HepG2 (cell line): ENCODE results near the gene MARCHF2. TPM values are rescaled to one million over a fixed set of nuclear protein-coding genes. Genes with fewer than 3 reads are reported as not detected.

Source experiments
- CBFB ChIP-seq: sonication (generic); formaldehyde crosslinking; IDR thresholded peaks from 2 replicates; pipeline ENCODE4 v1.4.0; 2020; ENCODE audit warnings: missing genetic modification reagents
- CTCF ChIP-seq: sonication (generic); formaldehyde crosslinking; IDR thresholded peaks from 2 replicates; pipeline ENCODE4 v1.5.0; 2020; ENCODE audit warnings: mild to moderate bottlenecking, missing genetic modification reagents, moderate library complexity
- FOSL1 ChIP-seq: sonication (generic); formaldehyde crosslinking; IDR thresholded peaks from 2 replicates; pipeline ENCODE4 v1.9.0; 2021; ENCODE audit warnings: missing genetic modification reagents, borderline replicate concordance
- FOXO4 ChIP-seq: sonication (generic); formaldehyde crosslinking; conservative IDR thresholded peaks from 2 replicates; pipeline ENCODE4 v1.8.1; 2023; ENCODE audit warnings: missing genetic modification reagents
- GLMP ChIP-seq: sonication (generic); formaldehyde crosslinking; IDR thresholded peaks from 2 replicates; pipeline ENCODE4 v1.9.0; 2021; ENCODE audit warnings: missing genetic modification reagents, mild to moderate bottlenecking, borderline replicate concordance
- HES4 ChIP-seq: sonication (generic); formaldehyde crosslinking; IDR thresholded peaks from 2 replicates; pipeline ENCODE4 v1.9.0; 2021; ENCODE audit warnings: mild to moderate bottlenecking, missing genetic modification reagents, borderline replicate concordance
- HMGA1 ChIP-seq: sonication (generic); formaldehyde crosslinking; conservative IDR thresholded peaks from 2 replicates; pipeline ENCODE4 v1.4.0; 2020; ENCODE audit warnings: missing genetic modification reagents
- KDM1A ChIP-seq: IDR thresholded peaks from 2 replicates; pipeline ENCODE4 v1.6.1; 2016; ENCODE audit warnings: missing compliant biosample characterization
- SMYD3 ChIP-seq: sonication (generic); formaldehyde crosslinking; IDR thresholded peaks from 2 replicates; pipeline ENCODE4 v1.8.1; 2023; ENCODE audit warnings: mild to moderate bottlenecking, missing genetic modification reagents
- TBX3 ChIP-seq: fragments of 450-650 bp; IDR thresholded peaks from 2 replicates; pipeline ENCODE4 v1.6.1; 2017; ENCODE audit warnings: antibody characterized with exemption, mild to moderate bottlenecking, inconsistent platforms, borderline replicate concordance
- ZKSCAN1 ChIP-seq: fragments of 150-350 bp; IDR thresholded peaks from 2 replicates; pipeline ENCODE4 v1.6.1; 2014; ENCODE audit warnings: low read length
- ZNF138 ChIP-seq: sonication (generic); formaldehyde crosslinking; IDR thresholded peaks from 2 replicates; pipeline ENCODE4 v1.5.0; 2020; ENCODE audit warnings: mild to moderate bottlenecking, low read depth, missing genetic modification reagents
- ZNF256 ChIP-seq: sonication (generic); formaldehyde crosslinking; conservative IDR thresholded peaks from 2 replicates; pipeline ENCODE4 v1.4.0; 2020; ENCODE audit warnings: missing genetic modification reagents
- ZNF329 ChIP-seq: sonication (generic); formaldehyde crosslinking; IDR thresholded peaks from 2 replicates; pipeline ENCODE4 v1.9.0; 2021; ENCODE audit warnings: low read depth, mild to moderate bottlenecking, missing genetic modification reagents
- ZNF331 ChIP-seq: sonication (generic); formaldehyde crosslinking; IDR thresholded peaks from 2 replicates; pipeline ENCODE4 v1.4.0; 2020; ENCODE audit warnings: missing genetic modification reagents
- ZNF350 ChIP-seq: sonication (generic); formaldehyde crosslinking; IDR thresholded peaks from 2 replicates; pipeline ENCODE4 v1.4.0; 2020; ENCODE audit warnings: mild to moderate bottlenecking, low read depth, missing genetic modification reagents, borderline replicate concordance
- ZSCAN21 ChIP-seq: sonication (generic); formaldehyde crosslinking; IDR thresholded peaks from 2 replicates; pipeline ENCODE4 v1.8.0; 2022; ENCODE audit warnings: mild to moderate bottlenecking, missing genetic modification reagents, moderate library complexity, borderline replicate concordance
- ZSCAN9 ChIP-seq: IDR thresholded peaks from 2 replicates; pipeline ENCODE4 v1.6.1; 2016; ENCODE audit warnings: borderline replicate concordance
- ZXDC ChIP-seq: sonication (generic); formaldehyde crosslinking; IDR thresholded peaks from 2 replicates; pipeline ENCODE4 v1.5.0; 2020; ENCODE audit warnings: mild to moderate bottlenecking, missing genetic modification reagents
- polyA plus RNA-seq, 8 experiments: library from polyadenylated mRNA; depleted of rRNA in 3 of 8; stranded (reverse) in 7 of 8; unstranded in 1 of 8; fragments of >200 nt; fragmentation: Illumina TruSeq in 4 of 8; extraction: Trizol in 4 of 8; gene quantifications; 2 replicates each; pipeline versions ENCODE4 v1.2.1 to v1.2.3, GENCODE V29; 2011 to 2016; ENCODE audit warnings: low read depth in 4 of 8, missing spikeins in 1 of 8, mixed read lengths in 1 of 8; ENCODE audit not compliant: insufficient read depth in 1 of 8
- total RNA-seq, 5 experiments: library from RNA; depleted of rRNA; stranded (reverse); fragments of >200 nt; fragmentation: Illumina TruSeq; extraction: Trizol; gene quantifications; 2 replicates each; pipeline ENCODE4 v1.2.3, GENCODE V29; 2016; ENCODE audit warnings: low read depth in 1 of 5
- TF ChIP-seq, protein P1 (sequence below): sonication (generic); formaldehyde crosslinking; IDR thresholded peaks from 2 replicates; pipeline ENCODE4 v1.5.0; 2020; ENCODE audit warnings: missing genetic modification reagents

Gene MARCHF2
- total and polyA plus RNA-seq, 2 of the 13 experiments (the other 11 are each of a cell fraction or from before 2014, with no cell fraction given) = 12.7 to 13.0 TPM

DNA sequence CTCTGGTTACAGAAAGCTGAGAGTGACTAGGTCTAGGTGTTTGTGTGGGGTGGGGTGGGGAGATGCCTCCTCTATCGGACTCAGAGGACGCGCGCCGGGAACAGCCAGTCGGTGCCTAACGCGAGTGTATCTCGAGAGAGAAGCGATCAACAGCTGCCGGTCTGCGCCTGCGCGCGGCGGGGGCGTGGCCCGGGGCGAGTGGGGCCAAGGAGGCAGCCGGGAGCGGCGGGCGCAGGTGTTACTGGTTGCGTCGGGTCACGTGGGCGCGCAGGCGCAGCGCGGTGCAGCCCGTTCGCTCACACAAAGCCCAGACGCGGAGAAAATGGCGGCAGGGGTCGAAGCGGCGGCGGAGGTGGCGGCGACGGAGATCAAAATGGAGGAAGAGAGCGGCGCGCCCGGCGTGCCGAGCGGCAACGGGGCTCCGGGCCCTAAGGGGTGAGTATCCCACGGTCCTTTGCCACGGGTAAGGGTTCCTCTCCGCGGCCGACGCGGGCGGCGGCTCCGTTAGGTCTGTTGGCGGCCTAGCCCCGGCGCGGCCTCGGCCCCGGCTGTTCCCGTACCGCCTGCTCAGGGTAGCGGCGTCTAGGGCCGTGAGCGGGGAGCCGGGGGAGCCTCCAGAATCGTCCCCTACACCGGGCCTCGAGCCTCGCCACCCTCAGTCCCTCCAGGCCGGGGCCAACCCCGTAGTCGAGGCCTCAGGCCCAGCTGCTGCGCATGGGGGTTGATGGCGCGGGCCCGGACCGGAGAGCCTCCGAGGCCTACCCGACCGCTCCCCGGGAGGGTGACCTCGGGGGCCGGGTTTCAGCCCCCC is 31.8 kb downstream of the MARCHF2 start, which contains the start of gene HNRNPM (continued):
- TF ChIP-seq CTCF (CRISPR knock-in tag) (0 out of 2 replicates have a peak, but pooled peaks have one; percentile 2), TBX3 (peak; percentile 30; the same call in 1 of the 2 replicates), HES4 (CRISPR knock-in tag) (peak; percentile 85), ZNF256 (CRISPR knock-in tag) (peak; percentile 87; the same call in 1 of the 2 replicates), ZKSCAN1 (no peak), CBFB (CRISPR knock-in tag) (peak; percentile 39; the same call in 1 of the 2 replicates), ZNF331 (0 out of 2 replicates have a peak, but pooled peaks have one; percentile 33), ZSCAN21 (CRISPR knock-in tag) (peak; percentile 61; the same call in 1 of the 2 replicates), HMGA1 (CRISPR knock-in tag) (no peak), KDM1A (no peak), FOSL1 (CRISPR knock-in tag) (peak; percentile 32; the same call in 1 of the 2 replicates), ZNF350 (CRISPR knock-in tag) (peak; percentile 64; the same call in 1 of the 2 replicates), ZNF138 (CRISPR knock-in tag) (no peak), FOXO4 (CRISPR knock-in tag) (peak; percentile 97; the same call in 1 of the 2 replicates), ZNF329 (CRISPR knock-in tag) (peak; percentile 27), GLMP (CRISPR knock-in tag) (no peak), ZXDC (peak; percentile 26; the same call in 1 of the 2 replicates), SMYD3 (no peak), ZSCAN9 (CRISPR knock-in tag) (peak; percentile 76; the same call in 1 of the 2 replicates)
- TF ChIP-seq, protein P1, sequence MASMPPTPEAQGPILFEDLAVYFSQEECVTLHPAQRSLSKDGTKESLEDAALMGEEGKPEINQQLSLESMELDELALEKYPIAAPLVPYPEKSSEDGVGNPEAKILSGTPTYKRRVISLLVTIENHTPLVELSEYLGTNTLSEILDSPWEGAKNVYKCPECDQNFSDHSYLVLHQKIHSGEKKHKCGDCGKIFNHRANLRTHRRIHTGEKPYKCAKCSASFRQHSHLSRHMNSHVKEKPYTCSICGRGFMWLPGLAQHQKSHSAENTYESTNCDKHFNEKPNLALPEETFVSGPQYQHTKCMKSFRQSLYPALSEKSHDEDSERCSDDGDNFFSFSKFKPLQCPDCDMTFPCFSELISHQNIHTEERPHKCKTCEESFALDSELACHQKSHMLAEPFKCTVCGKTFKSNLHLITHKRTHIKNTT (CRISPR knock-in tag) = 0 out of 2 replicates have a peak, but pooled peaks have one; percentile 52
